ENCODE results near the gene CLPTM1. TPM values are rescaled to one million over a fixed set of nuclear protein-coding genes. Genes with fewer than 3 reads are reported as not detected.
A peak's percentile ranks its signal among the peaks of the same experiment; 100 is the strongest.

The CLPTM1 gene, protein sequence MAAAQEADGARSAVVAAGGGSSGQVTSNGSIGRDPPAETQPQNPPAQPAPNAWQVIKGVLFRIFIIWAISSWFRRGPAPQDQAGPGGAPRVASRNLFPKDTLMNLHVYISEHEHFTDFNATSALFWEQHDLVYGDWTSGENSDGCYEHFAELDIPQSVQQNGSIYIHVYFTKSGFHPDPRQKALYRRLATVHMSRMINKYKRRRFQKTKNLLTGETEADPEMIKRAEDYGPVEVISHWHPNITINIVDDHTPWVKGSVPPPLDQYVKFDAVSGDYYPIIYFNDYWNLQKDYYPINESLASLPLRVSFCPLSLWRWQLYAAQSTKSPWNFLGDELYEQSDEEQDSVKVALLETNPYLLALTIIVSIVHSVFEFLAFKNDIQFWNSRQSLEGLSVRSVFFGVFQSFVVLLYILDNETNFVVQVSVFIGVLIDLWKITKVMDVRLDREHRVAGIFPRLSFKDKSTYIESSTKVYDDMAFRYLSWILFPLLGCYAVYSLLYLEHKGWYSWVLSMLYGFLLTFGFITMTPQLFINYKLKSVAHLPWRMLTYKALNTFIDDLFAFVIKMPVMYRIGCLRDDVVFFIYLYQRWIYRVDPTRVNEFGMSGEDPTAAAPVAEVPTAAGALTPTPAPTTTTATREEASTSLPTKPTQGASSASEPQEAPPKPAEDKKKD
- 100 to 1,000 TPM in 1 of 2 donors, 10 to 100 TPM in 1; 35.9 to 130 TPM for total RNA-seq
- 10 to 100 TPM; 82.5 to 88.0 TPM for polyA plus RNA-seq
- long read RNA-seq, donor 1, transcript CLPTM1-201 (14 exons, 2,604 nt), result major isoform, 29 of 38 reads
- long read RNA-seq, donor 1, partial matches to known transcripts, result 8 of 38 reads
- long read RNA-seq, donor 1, other reads (novel, unspliced or antisense), result 0 of 38 reads
- long read RNA-seq, donor 2, partial matches to known transcripts, result 11 of 15 reads
- long read RNA-seq, donor 2, other reads (novel, unspliced or antisense), result 0 of 15 reads
- long read RNA-seq, donor 3, transcript CLPTM1-201 (14 exons, 2,604 nt), result major isoform, 5 of 5 reads
- long read RNA-seq, donor 3, partial matches to known transcripts, result 0 of 5 reads
- long read RNA-seq, donor 3, other reads (novel, unspliced or antisense), result 0 of 5 reads
- long read RNA-seq, donor 4, partial matches to known transcripts, result 6 of 7 reads
- long read RNA-seq, donor 4, other reads (novel, unspliced or antisense), result 0 of 7 reads
- long read RNA-seq, donor 5, transcript CLPTM1-201 (14 exons, 2,604 nt), result major isoform, 15 of 52 reads
- long read RNA-seq, donor 5, partial matches to known transcripts, result 37 of 52 reads
- long read RNA-seq, donor 5, other reads (novel, unspliced or antisense), result 0 of 52 reads

DNA sequence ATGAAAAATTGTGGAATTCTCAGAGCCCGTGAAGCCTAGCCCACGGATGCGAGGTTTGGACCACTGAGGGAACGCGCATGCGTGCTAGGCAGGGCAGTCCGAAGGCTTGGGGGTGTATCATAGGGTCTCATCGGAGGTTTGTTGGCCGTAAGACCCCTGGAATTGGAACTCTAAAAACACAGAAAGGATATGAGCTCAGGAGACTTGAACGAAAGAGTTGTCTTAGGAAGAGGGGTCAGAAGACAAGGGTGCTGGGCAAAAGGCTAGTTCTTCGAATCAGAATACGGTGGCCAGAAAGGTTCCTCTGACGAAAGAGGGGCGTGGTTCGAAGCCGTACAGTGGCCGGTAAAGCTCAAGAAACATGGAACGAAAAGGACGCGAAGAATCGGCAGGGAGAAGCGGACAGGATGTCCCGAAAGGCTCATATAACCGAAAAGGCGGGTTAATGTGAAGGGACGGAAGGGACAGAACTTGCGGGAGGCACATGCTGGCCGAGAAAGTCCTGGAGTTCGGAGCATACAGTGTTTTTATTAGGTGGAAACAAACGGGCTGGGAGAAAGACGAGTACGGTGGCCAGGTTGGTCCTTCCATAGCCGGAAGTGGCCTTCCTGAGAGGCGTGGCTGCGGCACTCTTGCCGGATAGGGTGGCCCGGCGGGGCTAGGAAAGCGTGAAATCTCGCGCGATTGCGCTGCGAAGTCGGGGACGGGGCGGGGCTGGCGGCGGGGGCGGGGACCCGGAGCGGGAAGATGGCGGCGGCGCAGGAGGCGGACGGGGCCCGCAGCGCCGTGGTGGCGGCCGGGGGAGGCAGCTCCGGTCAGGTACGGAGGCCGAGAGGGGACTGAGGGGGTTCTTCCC lies at the start of gene CLPTM1:
CLPTM1 (plus strand) TSS at position 732 of the 856 bp plus-strand sequence; CDS start at position 748, 16 bp downstream.
- DNase-seq (peak; percentile 97 to 99 (median 98)), ATAC-seq (ENCODE audit: insufficient read depth, low FRiP score) (peak; percentile 97)
- peak within 1 kb of the TSS; percentile 100 for H3K4me3 ChIP-seq
- H3K4me1 ChIP-seq (ENCODE audit: control insufficient read depth in 5 of 5, insufficient read depth in 5 of 5, low read length in 5 of 5), result peaks cover 0 to 26% (median 6%) of the 10 kb centered on the region in 5 donors
- 0% methylated on average over 49 to 65 of the region's 65 CpGs for WGBS, 2 donors
- peak within 1 kb of the TSS; percentile 84 to 98 for H3K27ac ChIP-seq (ENCODE audit: low read depth in 1 of 2, low read length in 1 of 2)
- peak within 1 kb of the TSS; percentile 88 to 95 for H3K9ac ChIP-seq (ENCODE audit: insufficient read depth in 1 of 2, low read length in 2 of 2)
- H3K36me3 ChIP-seq (ENCODE audit: control insufficient read depth in 4 of 4, insufficient read depth in 4 of 4, low read length in 4 of 4), result peaks cover 0 to 5% (median 4%) of the 10 kb centered on the region in 4 donors
- no peaks in the 10 kb centered on the region for H3K9me3 ChIP-seq (ENCODE audit: control insufficient read depth in 4 of 4, insufficient read depth in 3 of 4, low read length in 3 of 4)
- H3K27me3 ChIP-seq (ENCODE audit: control insufficient read depth in 3 of 3, insufficient read depth in 3 of 3, low read length in 2 of 3), result no peaks in the 10 kb centered on the region
- TF ChIP-seq CTCF (IDR thresholded peaks at IDR 0.05; ENCODE audit: control extremely low read depth, extremely low read depth), result no peak

DNA sequence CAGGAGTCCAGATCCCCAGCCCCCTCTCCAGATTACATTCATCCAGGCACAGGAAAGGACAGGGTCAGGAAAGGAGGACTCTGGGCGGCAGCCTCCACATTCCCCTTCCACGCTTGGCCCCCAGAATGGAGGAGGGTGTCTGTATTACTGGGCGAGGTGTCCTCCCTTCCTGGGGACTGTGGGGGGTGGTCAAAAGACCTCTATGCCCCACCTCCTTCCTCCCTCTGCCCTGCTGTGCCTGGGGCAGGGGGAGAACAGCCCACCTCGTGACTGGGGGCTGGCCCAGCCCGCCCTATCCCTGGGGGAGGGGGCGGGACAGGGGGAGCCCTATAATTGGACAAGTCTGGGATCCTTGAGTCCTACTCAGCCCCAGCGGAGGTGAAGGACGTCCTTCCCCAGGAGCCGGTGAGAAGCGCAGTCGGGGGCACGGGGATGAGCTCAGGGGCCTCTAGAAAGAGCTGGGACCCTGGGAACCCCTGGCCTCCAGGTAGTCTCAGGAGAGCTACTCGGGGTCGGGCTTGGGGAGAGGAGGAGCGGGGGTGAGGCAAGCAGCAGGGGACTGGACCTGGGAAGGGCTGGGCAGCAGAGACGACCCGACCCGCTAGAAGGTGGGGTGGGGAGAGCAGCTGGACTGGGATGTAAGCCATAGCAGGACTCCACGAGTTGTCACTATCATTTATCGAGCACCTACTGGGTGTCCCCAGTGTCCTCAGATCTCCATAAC lies 49.6 kb upstream of the CLPTM1 start, which contains the start of gene APOE:
APOE (plus strand) TSS at position 360 of the 724 bp plus-strand sequence. CDS start 829 bp downstream, outside the sequence.
- peak; percentile 4 for ATAC-seq (ENCODE audit: insufficient read depth, low FRiP score)
- H3K27ac ChIP-seq (ENCODE audit: low read depth in 1 of 2, low read length in 1 of 2), result no peak within 1 kb of the TSS
- peaks cover 0 to 18% (median 0%) of the 10 kb centered on the region in 5 donors for H3K4me1 ChIP-seq (ENCODE audit: control insufficient read depth in 5 of 5, insufficient read depth in 5 of 5, low read length in 5 of 5)
- whole genome bisulfite sequencing, 2 donors, result 1 to 3% methylated on average over 19 to 20 of the region's 20 CpGs
- peaks cover 4 to 23% (median 8%) of the 10 kb centered on the region in 4 donors for H3K36me3 ChIP-seq (ENCODE audit: control insufficient read depth in 4 of 4, insufficient read depth in 4 of 4, low read length in 4 of 4)
- DNase-seq, result peak; percentile 31 to 39 (median 39)
- no peaks in the 10 kb centered on the region for H3K9me3 ChIP-seq (ENCODE audit: control insufficient read depth in 4 of 4, insufficient read depth in 3 of 4, low read length in 3 of 4)
- H3K9ac ChIP-seq (ENCODE audit: insufficient read depth in 1 of 2, low read length in 2 of 2), result peak within 1 kb of the TSS in 1 of 2 donors; percentile 92
- no peak for TF ChIP-seq CTCF (IDR thresholded peaks at IDR 0.05; ENCODE audit: control extremely low read depth, extremely low read depth)
- H3K27me3 ChIP-seq (ENCODE audit: control insufficient read depth in 3 of 3, insufficient read depth in 3 of 3, low read length in 2 of 3), result no peaks in the 10 kb centered on the region
- H3K4me3 ChIP-seq, result peak within 1 kb of the TSS; percentile 0

All from lung (tissue), 16 donors.